SH-SY5Y (cell line): ENCODE data around the gene C1QTNF5.

Experiments used
- GATA2 ChIP-seq: IDR thresholded peaks from 2 replicates; pipeline ENCODE4 v1.6.1; 2011; ENCODE audit warnings: mild to moderate bottlenecking, low read depth, low read length
- GATA3 ChIP-seq: IDR thresholded peaks from 2 replicates; pipeline ENCODE4 v1.6.1; 2011; ENCODE audit warnings: low read depth, mild to moderate bottlenecking, low read length, moderate library complexity

Gene C1QTNF5

DNA sequence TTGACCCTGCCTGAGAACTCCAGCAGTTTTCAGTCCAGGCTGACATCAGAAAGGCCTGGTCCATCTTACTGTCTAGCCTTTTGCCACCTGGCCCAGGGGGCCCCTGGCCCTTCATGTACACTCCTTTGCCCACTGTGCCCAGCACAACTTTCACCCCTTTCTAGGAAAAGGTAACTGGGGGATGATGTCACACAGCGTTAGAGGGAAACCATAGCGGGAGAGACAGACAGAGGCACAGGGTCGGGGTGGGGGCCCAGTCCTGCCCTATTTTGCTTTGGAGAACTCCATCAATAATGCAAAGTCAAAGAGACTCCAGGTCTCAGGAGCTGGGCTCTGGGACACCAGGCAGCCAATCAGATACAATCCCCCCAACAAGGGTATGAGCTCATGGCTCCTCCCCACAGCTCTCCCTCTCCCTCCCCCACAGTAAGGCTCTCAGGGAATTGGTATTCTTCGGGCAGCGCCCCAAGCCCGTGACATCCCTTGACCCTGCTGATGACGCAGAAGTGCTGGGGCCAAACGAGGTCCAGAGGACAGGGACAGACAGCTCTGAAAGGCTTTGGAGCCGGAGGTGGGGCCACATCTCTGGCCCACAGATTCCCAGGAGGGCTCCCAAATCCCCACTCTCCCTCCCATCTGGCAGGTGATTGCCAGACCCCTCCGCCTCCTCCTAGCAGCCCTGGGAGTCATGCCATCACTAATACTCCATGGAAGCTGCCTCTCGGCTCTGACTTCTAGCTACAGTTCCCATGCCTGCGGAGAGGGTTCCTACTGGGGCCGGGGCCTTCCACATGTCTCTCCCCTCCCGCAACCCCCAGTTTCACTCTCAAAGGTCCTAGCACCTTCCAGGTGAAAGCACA is 34.9 kb upstream of the C1QTNF5 start:
- TF ChIP-seq GATA3: no peak
- no peak for TF ChIP-seq GATA2

DNA sequence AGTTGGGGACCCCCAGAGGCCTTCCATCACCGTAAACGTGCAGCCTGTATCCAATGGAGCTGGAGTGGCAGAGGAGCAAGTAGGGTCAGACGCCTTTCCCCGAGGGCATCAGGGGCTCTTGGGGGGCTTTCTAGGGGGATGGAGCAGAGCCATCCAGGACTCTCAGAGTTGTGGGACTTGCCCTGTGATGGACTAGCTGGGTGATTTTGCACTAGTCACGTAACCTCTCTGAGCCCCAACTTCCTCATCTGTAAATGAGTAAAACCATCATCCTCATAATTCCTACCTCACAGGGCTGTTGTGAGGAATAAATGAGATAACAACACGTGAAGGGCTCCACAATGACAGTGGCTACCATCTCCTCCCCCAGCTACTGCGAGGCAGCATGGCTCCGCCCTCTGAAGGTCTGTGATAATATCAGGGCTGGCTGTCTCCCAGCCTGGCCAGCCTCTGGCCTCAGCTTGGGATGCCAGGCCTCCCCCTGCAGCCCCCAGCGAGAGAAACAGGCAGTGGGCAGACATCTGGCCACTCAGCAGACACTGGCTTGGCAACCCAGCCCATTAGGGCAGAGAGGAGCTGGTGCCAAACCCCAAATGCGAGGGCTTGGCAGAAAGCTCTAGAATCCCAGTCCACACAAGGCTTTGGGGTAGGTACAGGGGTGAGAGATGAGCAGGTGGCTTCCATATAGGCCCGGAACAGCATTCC is 34.1 kb upstream of the C1QTNF5 start:
- TF ChIP-seq GATA2 (peak; percentile 98), GATA3 (no peak; the same call in 1 of the 2 replicates)

DNA sequence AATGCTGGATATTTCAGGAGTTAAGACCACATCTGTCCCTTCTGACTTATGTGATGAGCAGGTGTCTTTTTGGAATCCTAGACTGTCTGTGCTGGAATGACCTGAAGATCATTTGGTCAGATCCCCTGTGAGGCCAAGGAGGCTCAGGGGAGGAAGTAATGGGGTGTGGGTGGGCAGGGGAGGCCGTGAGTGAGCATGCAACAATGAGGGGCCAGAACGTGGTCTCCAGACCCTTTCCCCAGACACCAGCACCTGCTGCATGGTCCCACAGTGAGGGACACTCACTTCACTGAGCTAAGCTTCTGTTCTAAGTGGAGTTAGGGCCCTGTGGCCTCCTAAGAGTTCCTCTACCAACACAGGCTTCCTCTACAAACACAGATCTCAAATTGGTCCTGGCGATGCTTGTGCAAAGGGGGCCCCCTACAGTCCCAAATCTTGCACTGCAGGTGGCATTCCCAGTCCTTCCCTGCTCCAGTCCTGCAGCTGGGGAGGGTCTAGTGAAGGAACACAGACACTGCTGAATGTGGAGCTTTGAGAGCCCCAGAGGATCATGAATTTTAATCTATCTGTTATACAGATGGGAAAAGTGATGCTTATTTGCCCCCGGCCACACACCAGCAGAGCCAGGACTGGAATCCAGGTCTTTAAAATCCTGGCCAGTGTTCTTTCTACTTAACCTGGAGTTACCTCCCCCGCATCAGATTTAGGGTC is 33.4 kb upstream of the C1QTNF5 start:
- TF ChIP-seq GATA3 (no peak), GATA2 (no peak)

DNA sequence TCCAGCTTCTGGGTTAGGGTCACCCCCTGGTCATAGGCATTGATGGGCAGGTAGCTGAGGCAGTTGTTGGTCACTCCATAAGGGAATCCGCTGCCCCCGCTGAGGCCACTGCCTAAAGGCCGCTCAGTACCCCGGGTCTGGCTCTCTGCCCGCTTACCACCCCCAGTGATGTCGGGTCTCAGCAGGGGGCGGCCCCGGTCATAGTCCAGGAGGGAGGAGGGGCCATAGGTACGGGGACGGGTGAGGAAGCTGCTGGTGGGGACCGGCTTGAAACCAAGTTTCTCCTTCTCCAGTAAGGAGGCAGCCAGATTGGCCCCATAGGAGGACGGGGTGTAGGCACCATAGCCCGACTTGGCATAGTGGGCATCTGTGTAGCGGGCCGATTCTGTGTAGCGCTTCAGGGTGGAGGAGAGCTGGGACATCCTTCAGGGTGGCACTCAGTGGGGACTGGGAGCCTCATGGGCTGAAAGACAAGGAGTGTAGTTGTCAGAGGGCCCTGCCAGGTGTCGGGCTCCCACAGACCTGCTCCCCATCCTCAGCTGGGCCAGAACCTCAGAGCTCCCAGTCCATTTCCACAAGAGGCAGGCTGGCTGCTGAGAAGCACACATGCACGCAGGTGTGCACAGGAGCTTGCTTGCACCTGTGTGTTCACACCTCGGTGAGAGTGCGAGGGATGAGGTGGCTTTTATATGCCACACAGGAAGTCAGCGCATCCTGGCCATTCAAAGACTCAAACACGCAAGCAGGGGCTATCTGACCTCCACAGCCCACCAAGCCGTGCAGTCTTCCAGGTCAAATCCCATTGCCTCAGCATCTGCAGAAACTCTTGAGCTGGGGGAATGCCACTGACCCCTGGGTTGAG is 32.6 kb upstream of the C1QTNF5 start:
- TF ChIP-seq GATA3: no peak
- no peak for TF ChIP-seq GATA2

DNA sequence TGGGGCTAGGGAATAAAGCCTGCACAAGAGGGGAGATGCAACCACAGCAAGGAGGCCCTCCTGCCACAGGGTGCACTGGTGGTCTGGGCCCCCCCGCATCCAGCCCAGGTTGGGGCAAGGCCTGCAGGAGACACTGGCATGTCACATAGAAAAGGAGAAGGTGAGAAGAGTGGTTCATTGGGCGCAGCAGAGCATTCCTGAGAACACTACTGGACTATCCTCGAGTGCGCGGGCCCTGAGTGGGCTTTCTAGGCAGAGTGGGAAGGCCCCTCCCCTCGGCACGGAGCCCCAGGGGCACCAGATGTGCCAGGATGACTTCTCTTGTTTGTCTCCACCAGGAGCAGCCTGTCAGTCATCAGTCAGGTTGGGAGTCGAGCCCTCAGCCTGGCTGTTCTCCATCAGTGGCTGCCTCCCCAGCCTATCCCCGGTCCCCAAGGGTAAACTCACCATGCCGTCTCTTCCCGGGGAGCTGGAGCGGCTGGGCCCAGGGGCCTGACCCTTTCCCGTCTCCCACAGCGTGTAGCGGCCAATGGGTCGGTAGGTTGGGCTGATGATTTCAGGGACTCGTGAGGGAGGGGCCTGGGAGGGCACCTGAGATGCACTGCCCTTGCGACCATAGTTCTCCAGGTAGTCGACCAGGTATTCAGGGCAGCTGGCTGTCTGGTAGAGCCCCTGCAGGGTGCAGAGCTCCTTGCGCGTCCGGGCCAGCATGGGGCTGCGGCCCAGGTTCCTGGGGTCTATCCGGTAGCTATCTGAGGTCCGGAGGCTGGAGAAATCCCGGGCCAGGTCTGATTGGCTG is 31.8 kb upstream of the C1QTNF5 start:
- TF ChIP-seq GATA3: no peak
- TF ChIP-seq GATA2: no peak

DNA sequence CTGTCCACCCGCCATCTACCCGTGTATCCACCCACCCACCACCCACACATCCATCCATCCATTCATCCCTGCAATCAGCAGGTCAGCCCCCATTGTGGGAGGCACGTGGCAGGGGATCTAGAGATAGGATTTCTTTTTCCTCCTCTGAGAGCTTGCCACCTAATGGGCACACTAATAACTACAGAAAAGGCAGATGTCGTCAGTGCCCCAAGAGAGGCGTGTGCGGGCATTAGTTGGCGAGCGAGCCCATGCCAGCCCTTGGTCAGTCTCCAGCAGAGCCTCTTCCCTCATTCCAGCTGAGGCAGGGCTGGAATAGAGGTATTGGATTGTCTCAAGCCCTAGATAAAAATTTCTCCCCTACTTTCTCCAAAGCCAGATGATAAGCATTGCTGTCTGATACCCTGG is 31.1 kb upstream of the C1QTNF5 start:
- TF ChIP-seq GATA2 (no peak), GATA3 (no peak)

DNA sequence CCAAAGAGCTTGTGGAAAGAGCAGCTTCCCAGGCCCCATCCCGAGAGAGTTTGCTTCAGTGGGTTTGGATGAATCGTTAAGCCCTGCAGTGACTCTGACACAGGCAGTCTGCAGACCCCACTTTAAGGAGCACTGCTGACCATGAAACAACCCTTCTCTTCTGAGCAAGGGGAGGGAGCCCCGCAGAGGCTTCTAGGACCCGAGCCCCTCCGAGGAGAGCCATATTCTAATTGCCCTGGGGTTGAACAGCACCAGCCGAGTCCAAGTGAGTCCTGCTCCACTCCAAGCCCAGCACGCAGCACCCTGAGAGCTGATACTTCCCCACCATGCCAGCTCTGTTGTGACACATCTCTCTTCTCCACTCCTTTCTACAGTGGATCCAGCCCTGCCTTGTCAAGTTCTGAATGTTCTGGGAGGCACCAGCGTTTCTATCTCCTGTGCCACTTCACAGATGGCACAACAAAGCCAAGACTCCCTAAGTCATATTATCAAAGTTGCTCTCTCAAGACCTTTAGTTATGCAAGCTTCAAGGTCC is 30.5 kb upstream of the C1QTNF5 start:
- TF ChIP-seq GATA3 (no peak), GATA2 (no peak)

DNA sequence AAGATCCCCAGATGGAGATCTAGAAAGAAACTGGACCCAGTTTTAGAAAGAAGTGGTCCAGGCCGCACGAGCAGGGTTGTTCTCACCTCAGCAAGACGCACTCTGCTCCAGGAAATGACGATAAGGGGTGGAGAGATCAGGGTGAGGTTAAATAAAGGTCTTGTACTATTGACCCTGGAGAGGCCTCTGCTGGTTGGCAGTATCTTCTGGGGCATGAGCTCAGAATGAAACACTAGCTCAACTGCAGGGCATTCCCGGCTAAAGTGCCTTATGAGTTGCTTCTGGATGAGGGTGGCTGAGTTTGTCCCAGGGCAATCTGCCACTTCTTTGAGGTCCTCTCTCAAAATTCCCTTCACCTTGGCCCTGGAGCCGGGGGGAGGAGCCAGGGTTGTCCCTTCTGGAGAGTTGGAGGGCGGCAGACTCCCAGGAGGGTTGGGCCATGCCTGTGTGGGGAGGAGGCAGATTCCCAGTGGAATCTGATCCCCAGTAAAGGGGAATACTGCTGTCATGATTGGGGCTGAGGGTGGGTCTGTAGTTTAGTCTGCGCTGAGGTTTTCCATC is 29.9 kb upstream of the C1QTNF5 start:
- TF ChIP-seq GATA2: no peak
- no peak for TF ChIP-seq GATA3

DNA sequence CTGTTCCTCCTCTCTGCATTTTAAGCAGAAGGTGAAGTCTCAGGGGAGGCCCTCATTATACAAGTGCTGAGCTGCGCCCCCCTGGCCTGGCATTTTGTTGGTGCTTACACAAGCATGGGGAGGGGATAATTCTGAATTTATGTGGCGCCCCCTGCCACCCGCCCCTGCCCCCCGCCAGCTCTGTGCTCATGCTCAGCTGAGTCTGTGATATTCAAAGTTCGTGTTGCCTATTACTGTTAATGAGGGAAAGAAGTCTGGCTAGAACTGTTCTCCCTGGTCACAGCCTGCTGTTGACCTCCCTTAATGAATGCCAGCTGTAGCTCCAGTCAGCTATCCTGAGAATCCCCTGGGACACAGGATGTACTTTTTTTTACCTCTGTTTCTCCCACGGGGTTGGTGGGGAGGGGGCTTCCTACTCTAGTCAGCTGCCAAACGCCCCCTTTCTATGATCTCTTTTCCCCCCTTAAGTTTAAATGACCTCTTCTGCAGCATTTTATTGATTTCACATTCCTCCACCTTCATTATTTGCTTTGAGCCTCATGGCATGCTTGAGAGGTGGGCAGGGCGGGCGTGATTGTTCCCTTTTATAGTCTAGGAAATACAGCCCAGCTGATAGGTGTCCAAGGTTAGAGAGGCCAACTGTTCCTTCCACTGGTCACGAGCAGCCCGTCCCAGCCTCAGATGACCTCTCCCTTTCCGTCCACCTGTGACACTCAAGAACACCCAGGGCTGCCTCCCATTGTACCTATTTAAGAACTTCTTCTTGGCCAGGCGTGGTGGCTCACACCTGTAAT is 28.6 kb upstream of the C1QTNF5 start:
- no peak for TF ChIP-seq GATA3
- no peak for TF ChIP-seq GATA2

DNA sequence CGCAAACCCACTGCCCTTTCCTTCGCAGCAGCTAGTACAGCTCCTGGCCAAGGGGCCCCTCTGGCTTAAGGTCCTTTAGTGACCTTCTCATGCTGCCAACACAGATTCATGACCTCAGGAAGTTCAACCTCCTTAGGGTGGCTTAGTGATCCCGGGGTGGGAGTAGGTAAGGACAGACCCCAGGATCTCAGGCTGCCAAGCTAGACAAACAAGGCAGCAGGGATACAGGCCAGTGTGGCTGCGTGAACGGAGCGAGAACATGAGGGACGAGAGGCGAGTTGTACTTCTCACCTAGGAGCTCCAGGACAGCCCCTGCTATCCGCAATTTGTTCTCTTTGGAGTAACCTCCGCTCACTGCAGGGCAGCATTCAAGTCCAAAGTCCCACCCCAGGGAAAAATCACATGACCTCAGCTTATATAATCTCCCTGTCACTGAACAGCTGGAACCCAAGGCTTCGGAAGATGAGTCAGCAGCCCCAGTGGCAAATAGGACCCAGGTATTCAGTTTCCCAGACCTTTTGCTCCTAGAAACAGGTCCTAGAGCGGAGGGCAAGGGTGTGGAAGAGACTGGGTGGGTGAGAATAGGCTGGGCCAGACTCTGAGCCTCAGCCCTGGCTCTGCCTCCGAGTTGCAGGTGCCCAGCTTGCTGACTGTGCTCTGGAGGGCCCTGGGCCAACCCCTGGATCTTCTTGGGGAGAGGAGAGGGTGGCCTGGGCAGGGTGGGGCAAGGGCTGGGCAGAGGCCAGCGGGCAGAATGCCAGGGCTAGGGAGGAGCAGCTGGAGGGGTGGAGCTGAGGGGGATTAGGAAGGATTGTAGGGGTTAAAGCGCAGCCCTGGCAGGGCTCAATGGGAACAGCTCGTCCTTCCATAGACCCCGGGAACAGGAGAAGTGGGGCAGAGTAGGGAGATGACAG is 27.7 kb upstream of the C1QTNF5 start:
- TF ChIP-seq GATA3: no peak
- no peak for TF ChIP-seq GATA2
